SW 1271 (cell line): Measurements from ENCODE around the gene RNF214.
"Not testable (repeated sequence)": the region's sequence is repeated elsewhere in the genome, so short reads cannot be mapped to it uniquely, and the experiment has no call there.

Source experiments
- DNase-seq, 2 experiments: peaks; one replicate each; lab custom pipeline; 2025; lab: John Stamatoyannopoulos, UW

Gene RNF214

DNA sequence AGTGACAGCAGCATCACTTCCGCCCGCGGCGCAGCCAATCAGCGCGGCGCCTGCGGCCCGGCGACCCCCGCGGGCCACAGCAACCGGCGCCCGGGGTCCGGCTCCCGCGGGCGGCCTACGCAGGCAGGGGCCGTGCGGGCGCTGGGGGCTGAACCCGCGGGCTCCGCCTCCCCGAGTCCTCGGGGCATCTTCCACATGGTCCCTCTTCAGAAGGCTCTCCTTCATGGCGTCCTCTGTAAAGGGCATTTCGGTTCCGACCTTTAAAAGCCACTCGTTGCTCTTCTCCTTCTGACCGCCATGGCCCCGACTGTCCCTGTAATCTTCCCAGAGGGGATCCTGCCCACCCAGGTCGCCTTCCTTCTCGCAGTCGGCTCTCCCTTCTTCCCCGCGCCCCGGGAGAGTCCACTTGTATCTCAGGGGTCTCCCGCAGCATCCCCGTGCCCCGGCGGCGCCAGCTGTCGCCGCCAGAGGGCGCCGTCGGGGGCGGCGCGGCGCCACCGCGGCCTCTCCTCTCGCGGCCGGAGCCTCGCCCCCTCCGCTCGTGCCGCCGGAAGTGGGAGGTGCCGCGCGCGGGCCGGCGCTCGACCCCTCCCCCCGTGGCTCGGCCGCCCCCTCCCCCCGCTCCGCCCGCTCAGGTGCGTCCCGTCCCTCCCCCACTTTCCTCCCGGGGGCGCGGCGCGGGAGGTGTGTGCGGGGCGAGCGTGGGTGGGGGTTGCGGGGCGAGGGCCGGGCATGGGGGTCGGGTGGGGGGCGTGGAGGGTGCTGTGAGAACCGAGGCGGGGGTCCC, at the start of gene RNF214:
Gene RNF214, plus strand, starts transcription at position 580 of the 787 bp plus-strand sequence. CDS start 1,602 bp downstream, outside the sequence.
- DNase-seq, result peak; percentile 28 to 39

- DNase-seq, result not testable (repeated sequence)
Measured at GRCh38 chr11:117183178-117183577, 49.3 kb upstream of the RNF214 start.

DNA sequence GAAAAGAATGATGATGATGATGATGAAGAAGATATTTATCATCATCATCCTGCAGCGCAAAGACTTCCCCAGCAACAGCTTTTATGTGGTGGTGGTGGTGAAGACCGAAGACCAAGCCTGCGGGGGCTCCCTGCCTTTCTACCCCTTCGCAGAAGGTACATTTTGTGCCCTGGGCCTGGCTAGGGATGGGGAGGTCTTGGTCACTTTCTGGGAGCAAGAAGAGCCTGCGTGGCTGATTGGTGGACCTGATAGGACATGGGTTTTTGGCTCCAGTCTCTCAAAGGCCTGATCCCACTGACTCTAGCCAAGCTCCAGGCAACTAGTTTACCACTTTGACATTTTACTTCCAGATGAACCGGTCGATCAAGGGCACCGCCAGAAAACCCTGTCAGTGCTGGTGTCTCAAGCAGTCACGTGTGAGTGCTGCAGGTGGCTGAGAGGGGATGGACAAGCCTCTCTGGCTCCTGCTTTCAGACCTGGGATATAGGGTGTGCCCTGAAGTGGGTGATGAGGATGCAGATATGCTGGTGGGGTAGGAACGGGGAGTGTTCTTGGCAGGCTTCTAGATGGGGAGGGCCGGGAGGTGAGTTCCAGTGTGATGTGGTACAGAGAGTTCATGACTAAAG, 48.6 kb upstream of the RNF214 start:
- no peak for DNase-seq

GRCh38 chr11:117185736-117186430, 46.6 kb upstream of the RNF214 start:
- DNase-seq, result no peak

GRCh38 chr11:117186431-117186761, 46.1 kb upstream of the RNF214 start:
- DNase-seq, result no peak

DNA sequence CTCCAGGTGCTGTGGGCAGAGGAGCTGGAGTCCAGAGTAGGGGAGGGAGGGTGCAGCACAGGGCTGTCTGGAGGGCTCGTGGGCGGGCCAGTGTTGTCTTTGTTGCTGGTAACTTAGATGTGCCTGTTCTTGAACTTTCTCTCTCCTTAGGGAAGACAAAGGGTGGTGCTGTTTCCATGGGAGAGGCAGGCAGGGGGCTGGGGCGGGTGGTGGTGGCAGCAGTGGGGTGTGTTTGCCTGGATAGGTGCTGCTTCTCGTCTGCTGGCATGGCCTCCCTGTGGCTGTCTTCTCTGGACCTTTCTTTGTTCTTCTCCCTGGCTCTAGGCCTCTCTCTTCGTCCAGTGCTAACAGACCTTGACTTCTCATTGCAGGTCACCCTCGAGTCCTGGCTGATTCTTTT, 45.5 kb upstream of the RNF214 start:
- no peak for DNase-seq

- DNase-seq, result no peak
Measured at GRCh38 chr11:117187428-117187798, 45.1 kb upstream of the RNF214 start.

- DNase-seq, result no peak
Measured at GRCh38 chr11:117187799-117188481, 44.5 kb upstream of the RNF214 start.

DNA sequence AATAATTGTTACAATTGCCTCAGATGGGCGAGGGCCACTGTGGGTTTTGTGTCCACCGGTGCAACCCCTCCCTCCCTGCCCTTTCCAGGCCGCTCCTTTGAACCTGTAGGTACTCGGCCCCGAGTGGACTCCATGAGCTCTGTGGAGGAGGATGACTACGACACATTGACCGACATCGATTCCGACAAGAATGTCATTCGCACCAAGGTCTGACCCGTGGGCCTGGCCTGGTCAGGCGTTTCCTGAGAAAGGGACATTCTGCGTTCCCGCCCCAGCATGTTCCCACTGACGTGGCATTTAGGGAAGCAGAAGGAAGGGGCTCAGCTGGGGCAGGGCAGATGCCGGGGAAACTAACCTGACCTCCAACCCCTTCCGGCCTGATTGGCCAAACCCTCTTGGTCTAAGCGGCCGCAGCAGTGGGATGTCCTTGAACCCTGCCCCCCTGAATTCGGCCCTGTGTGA, 43.8 kb upstream of the RNF214 start:
- no peak for DNase-seq

GRCh38 chr11:117189191-117189940, 43.1 kb upstream of the RNF214 start:
- no peak for DNase-seq

GRCh38 chr11:117189941-117190544, 42.4 kb upstream of the RNF214 start:
- no peak for DNase-seq

- no peak for DNase-seq
Measured at GRCh38 chr11:117191680-117192400, 40.6 kb upstream of the RNF214 start.

DNA sequence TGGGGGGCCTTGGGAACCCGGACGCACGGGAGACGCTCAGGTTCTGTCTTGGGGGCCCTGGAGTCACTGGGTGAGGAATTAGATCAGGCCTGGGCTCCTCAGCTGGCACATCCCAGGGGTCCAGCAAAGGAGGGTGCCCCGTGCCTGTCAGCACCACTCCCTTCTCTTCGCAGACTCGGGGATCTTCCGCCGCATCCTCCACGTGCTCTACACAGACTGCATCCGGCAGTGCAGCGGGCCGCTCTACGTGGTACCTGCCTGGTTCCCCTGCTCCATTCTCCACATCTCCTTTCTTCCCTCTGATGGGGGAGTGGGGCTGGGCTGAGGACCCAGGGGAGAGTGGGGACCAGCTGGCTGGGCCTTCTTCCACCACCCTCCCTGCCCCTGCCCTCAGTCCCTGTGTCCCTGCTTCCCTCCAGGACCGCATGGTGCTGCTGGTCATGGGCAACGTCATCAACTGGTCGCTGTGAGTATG, 40.0 kb upstream of the RNF214 start:
- DNase-seq, result no peak

GRCh38 chr11:117193130-117194020, 39.1 kb upstream of the RNF214 start:
- no peak for DNase-seq

GRCh38 chr11:117194267-117194666, 38.2 kb upstream of the RNF214 start:
- no peak for DNase-seq

DNA sequence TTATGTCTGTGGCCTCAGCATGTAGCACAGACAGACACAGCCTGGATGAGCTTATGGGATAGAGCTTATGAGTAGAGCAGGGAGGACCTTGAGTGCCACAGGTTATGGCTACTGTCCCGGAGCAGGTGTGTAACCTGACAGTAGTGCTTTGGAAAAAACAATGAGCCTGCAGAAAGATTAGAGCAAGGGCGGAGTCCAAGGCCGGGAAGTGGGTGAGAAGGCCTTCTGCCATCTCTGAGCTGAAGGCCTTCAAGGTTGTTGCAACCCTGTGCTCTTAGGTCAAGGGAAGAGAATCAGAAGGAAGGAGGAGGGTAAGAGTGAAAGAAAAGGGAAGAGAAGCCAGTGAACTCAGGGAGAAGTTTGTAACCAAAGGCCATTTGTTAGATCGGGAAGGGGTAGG, 37.2 kb upstream of the RNF214 start:
- DNase-seq, result no peak

DNA sequence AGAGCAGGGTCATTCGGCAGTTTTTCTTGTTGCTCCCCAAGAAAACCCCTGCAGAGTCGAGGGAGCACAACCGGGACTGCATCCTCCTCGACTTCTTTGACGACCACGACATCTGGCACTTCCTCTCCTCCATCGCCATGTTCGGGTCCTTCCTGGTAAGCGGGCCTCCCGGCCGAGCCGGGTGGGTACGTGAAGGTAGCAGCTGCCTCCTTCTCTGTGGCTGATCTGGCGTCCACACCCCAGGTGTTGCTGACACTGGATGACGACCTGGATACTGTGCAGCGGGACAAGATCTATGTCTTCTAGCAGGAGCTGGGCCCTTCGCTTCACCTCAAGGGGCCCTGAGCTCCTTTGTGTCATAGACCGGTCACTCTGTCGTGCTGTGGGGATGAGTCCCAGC, 36.7 kb upstream of the RNF214 start:
- DNase-seq, result no peak

DNA sequence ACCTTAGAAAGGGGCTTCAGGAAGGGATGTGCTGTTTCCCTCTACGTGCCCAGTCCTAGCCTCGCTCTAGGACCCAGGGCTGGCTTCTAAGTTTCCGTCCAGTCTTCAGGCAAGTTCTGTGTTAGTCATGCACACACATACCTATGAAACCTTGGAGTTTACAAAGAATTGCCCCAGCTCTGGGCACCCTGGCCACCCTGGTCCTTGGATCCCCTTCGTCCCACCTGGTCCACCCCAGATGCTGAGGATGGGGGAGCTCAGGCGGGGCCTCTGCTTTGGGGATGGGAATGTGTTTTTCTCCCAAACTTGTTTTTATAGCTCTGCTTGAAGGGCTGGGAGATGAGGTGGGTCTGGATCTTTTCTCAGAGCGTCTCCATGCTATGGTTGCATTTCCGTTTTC, 35.5 kb upstream of the RNF214 start:
- DNase-seq, result no peak
